Kidney (tissue), 14 donors: ENCODE data around the gene NFIL3. TPM values are rescaled to one million over a fixed set of nuclear protein-coding genes. Genes with fewer than 3 reads are reported as not detected.

Source experiments
- DNase-seq, 5 donors: peaks; one replicate each; pipeline ENCODE4 v3.0.0-alpha.2; 2013 to 2020
- FAIRE-seq: peaks from 2 replicates; lab custom pipeline; 2012; peaks lifted over from hg19 to GRCh38; lab: Jason Lieb, UNC
- H3K27ac ChIP-seq, 2 donors: one replicate each; pipeline ENCODE4 v1.7.0; 2013; ENCODE audit warnings: low read depth in 2 of 2, low read length in 2 of 2, inconsistent platforms in 1 of 2
- H3K27me3 ChIP-seq: one replicate; pipeline ENCODE4 v1.7.1; 2013; ENCODE audit warnings: low read length, inconsistent platforms; ENCODE audit not compliant: control insufficient read depth, insufficient read depth
- H3K36me3 ChIP-seq, 3 donors: one replicate each; pipeline versions ENCODE4 v1.7.0 to v1.7.1; 2013; ENCODE audit warnings: low read length in 3 of 3, control low read depth in 1 of 3, inconsistent platforms in 1 of 3; ENCODE audit not compliant: insufficient read depth in 3 of 3, control insufficient read depth in 2 of 3
- H3K4me1 ChIP-seq, 3 donors: one replicate each; pipeline versions ENCODE4 v1.7.0 to v1.7.1; 2013; ENCODE audit warnings: low read length in 3 of 3, inconsistent platforms in 1 of 3, low read depth in 1 of 3; ENCODE audit not compliant: control insufficient read depth in 2 of 3, insufficient read depth in 2 of 3
- H3K4me3 ChIP-seq, 3 donors: one replicate each; pipeline versions ENCODE4 v1.7.0 to v1.8.1; 2013; ENCODE audit warnings: low read length in 3 of 3, control low read depth in 1 of 3, inconsistent platforms in 1 of 3
- H3K9ac ChIP-seq, 3 donors: one replicate each; pipeline versions ENCODE4 v1.7.0 to v1.7.1; 2013; ENCODE audit warnings: low read length in 3 of 3, control low read depth in 1 of 3, inconsistent platforms in 1 of 3
- H3K9me3 ChIP-seq, 3 donors: one replicate each; pipeline versions ENCODE4 v1.7.0 to v1.7.1; 2013; ENCODE audit warnings: low read length in 3 of 3, control low read depth in 1 of 3, inconsistent platforms in 1 of 3; ENCODE audit not compliant: control insufficient read depth in 2 of 3, insufficient read depth in 1 of 3
- CTCF ChIP-seq: IDR thresholded peaks from 3 replicates; pipeline ENCODE4 v1.5.1; 2012; ENCODE audit warnings: mild to moderate bottlenecking, moderate library complexity, borderline replicate concordance; ENCODE audit not compliant: insufficient read depth; ENCODE audit errors: extremely low read depth
- intact Hi-C: fragments of 100-400 bp; cut with DNase I; formaldehyde crosslinking; loops from one replicate; pipeline ENCODE4 v1.11.1; 2022
- polyA plus RNA-seq: library from polyadenylated mRNA; stranded (reverse); fragments of 350-450 nt; fragmentation: Illumina TruSeq; extraction: RNeasy Lipid Tissue Mini Kit (QIAGEN cat#74804); gene quantifications from one replicate; pipeline ENCODE4 v1.2.3, GENCODE V29; 2014; ENCODE audit warnings: low read depth, low replicate concordance; ENCODE audit not compliant: insufficient read depth
- total RNA-seq: library from RNA; stranded (reverse); fragmentation: NEBNext Ultra II Directional; extraction: Animal tissue kit (Norgen Biotek cat#: 25700); gene quantifications from one replicate; pipeline ENCODE4 v1.2.1, GENCODE V29; 2021
- donor health status: control.
- donor health status: control.
- donor health status: control.
- donor health status: control.
- donor health status: control.
- donor health status: DM: yes; HTN: yes; CAD: no.
- donor health status: Normal renal cell carcinoma (clear cell type).

The NFIL3 gene
- total and polyA plus RNA-seq, 2 donors from 2014 or later = 16.7 to 31.3 TPM

GRCh38 chr9:91405343-91406077, 18.1 kb downstream of the NFIL3 start:
- Histone ChIP-seq H3K36me3 (peaks cover 2 to 16% (median 16%) of the 10 kb centered on the region in 3 donors), H3K4me1 (no peaks in the 10 kb centered on the region), H3K27ac (no peak overlapping the region), H3K4me3 (no peak overlapping the region), H3K9ac (no peak overlapping the region), H3K9me3 (no peaks in the 10 kb centered on the region), H3K27me3 (no peaks in the 10 kb centered on the region)
- no peak for TF ChIP-seq CTCF
- intact Hi-C loops = no loop called here
- DNase-seq (no peak), FAIRE-seq (no peak)

GRCh38 chr9:91403665-91404543, 19.7 kb downstream of the NFIL3 start:
- peaks cover 0 to under 1% (median 0%) of the 10 kb centered on the region in 3 donors for H3K36me3 ChIP-seq
- DNase-seq (no peak), FAIRE-seq (no peak)
- no peak for TF ChIP-seq CTCF
- H3K4me1 ChIP-seq = no peaks in the 10 kb centered on the region
- no peak overlapping the region for H3K27ac ChIP-seq
- H3K9me3 ChIP-seq = no peaks in the 10 kb centered on the region
- H3K9ac ChIP-seq = no peak overlapping the region
- no peak overlapping the region for H3K4me3 ChIP-seq
- H3K27me3 ChIP-seq = no peaks in the 10 kb centered on the region
- intact Hi-C loops = no loop called here

GRCh38 chr9:91398926-91399325, 24.7 kb downstream of the NFIL3 start:
- no peaks in the 10 kb centered on the region for H3K9me3 ChIP-seq
- no peak for DNase-seq
- no peaks in the 10 kb centered on the region for H3K27me3 ChIP-seq
- intact Hi-C loops = no loop called here
- no peaks in the 10 kb centered on the region for H3K4me1 ChIP-seq
- H3K36me3 ChIP-seq = no peaks in the 10 kb centered on the region
- no peak overlapping the region for H3K27ac ChIP-seq
- TF ChIP-seq CTCF = no peak
- H3K4me3 ChIP-seq = no peak overlapping the region
- no peak overlapping the region for H3K9ac ChIP-seq
- FAIRE-seq = no peak
